SK-N-MC (cell line): ENCODE results near the gene CSTPP1.

ENCODE experiments used
- EZH2 ChIP-seq: fragments of 200-600 bp; sonication (generic); IDR thresholded peaks from one replicate; pipeline ENCODE4 v1.6.1; 2017; ENCODE audit warnings: antibody characterized with exemption
- FOXP2 ChIP-seq: optimal IDR thresholded peaks from 2 replicates; pipeline ENCODE3; 2011; ENCODE audit warnings: mild to moderate bottlenecking, moderate library complexity; ENCODE audit not compliant: insufficient read depth; ENCODE audit errors: extremely low read length, control extremely low read depth
- POLR2AphosphoS5 ChIP-seq: IDR thresholded peaks from 2 replicates; pipeline ENCODE4 v1.6.1; 2012; ENCODE audit warnings: mild to moderate bottlenecking, low read depth, low read length, borderline replicate concordance

DNA sequence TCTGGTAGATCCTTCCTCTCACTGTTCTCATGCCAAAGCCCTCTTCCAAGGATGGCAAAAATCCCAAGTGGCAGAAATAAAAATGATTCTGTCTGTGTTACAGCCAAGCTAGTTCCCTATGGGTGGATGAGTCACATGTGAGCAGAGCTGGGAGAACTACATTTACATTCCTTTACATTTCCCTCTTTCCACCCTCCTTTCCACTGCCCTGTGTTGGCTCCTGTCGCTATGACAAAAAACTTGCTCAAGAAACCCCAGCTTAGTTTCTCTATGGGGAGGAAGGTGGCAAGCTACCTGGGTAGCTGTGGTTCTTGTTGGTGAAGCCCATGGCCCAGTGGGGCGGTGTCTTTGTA, 268.1 kb downstream of the CSTPP1 start:
- TF ChIP-seq EZH2 (no peak), POLR2AphosphoS5 (no peak), FOXP2 (no peak)
